GM23338 (cell line): ENCODE results near the gene PHYKPL.

Source experiments
- EZH2 ChIP-seq: fragments of 200-600 bp; sonication (generic); IDR thresholded peaks from one replicate; pipeline ENCODE4 v1.8.0; 2017; ENCODE audit warnings: antibody characterized with exemption, mild to moderate bottlenecking, low read depth; ENCODE audit not compliant: unreplicated experiment
- JUNB ChIP-seq: IDR thresholded peaks from one replicate; pipeline ENCODE4 v1.6.1; 2016; ENCODE audit warnings: antibody characterized with exemption; ENCODE audit not compliant: unreplicated experiment
- NANOG ChIP-seq: IDR thresholded peaks from 2 replicates; pipeline ENCODE4 v1.6.1; 2016; ENCODE audit warnings: antibody characterized with exemption, borderline replicate concordance
- POLR2AphosphoS5 ChIP-seq: IDR thresholded peaks from 2 replicates; pipeline ENCODE4 v1.6.1; 2016; ENCODE audit warnings: antibody characterized with exemption, low read depth
- TF ChIP-seq, protein P1 (sequence below), 2 experiments: fragments of 200-600 bp in 1 of 2; sonication (generic) in 1 of 2; conservative IDR thresholded peaks; 2 replicates each; pipeline versions ENCODE4 v1.5.1 to v1.6.1; 2016 to 2017; ENCODE audit warnings: antibody characterized with exemption in 2 of 2, low read depth in 2 of 2, mild to moderate bottlenecking in 2 of 2, moderate library complexity in 1 of 2

DNA sequence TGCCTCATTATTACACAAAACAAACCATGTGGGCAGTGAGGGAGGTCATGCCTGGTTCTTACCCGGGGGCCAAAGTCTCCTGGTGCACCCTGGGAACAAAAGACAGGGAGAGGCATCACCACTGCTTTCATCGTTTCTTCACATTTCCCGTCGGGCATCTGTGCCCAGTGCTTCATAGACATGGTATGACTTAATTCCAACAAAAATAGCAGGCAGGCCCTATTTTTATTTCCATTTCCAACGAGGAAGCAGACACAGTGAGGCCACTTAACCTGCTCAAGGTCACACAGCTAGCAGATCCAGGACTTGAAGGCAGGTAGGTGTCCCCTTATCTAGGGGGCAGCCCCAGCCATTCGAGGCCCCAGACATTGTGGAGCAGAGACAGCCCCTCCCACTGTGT lies 34.6 kb upstream of the PHYKPL start:
- TF ChIP-seq, protein P1, sequence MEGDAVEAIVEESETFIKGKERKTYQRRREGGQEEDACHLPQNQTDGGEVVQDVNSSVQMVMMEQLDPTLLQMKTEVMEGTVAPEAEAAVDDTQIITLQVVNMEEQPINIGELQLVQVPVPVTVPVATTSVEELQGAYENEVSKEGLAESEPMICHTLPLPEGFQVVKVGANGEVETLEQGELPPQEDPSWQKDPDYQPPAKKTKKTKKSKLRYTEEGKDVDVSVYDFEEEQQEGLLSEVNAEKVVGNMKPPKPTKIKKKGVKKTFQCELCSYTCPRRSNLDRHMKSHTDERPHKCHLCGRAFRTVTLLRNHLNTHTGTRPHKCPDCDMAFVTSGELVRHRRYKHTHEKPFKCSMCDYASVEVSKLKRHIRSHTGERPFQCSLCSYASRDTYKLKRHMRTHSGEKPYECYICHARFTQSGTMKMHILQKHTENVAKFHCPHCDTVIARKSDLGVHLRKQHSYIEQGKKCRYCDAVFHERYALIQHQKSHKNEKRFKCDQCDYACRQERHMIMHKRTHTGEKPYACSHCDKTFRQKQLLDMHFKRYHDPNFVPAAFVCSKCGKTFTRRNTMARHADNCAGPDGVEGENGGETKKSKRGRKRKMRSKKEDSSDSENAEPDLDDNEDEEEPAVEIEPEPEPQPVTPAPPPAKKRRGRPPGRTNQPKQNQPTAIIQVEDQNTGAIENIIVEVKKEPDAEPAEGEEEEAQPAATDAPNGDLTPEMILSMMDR (conservative IDR thresholded peaks at IDR 0.05; ENCODE audit: low read depth in 2 of 2): no peak
- no peak for TF ChIP-seq EZH2
- no peak for TF ChIP-seq JUNB
- TF ChIP-seq POLR2AphosphoS5: no peak
- no peak for TF ChIP-seq NANOG
